HCT116 (cell line): ENCODE data around the gene LEUTX. TPM values are rescaled to one million over a fixed set of nuclear protein-coding genes. Genes with fewer than 3 reads are reported as not detected.

Source experiments
- ATAC-seq: fragments of 200-7000 bp; cut with Tn5 transposase; 2 replicates; pipeline ENCODE4 v1.9.1; 2020; ENCODE audit warnings: mild to moderate bottlenecking, moderate library complexity
- BruUV-seq: library from RNA; stranded (reverse); fragments of 400-500 nt; replicated peaks from 2 replicates; lab custom pipeline; 2021; lab: Mats Ljungman, UMichigan
- CTCF ChIA-PET: fragments of 300-600 bp; sonication (Branson Sonifier 250); formaldehyde crosslinking; loops from one replicate; lab custom pipeline; 2021; ENCODE audit warnings: antibody characterized with exemption; lab: Charles Lee
- POLR2A ChIA-PET: fragments of 300-600, 350-600 bp; sonication (Branson Sonifier 250); formaldehyde crosslinking; loops from one replicate; lab custom pipeline; 2021; ENCODE audit warnings: antibody characterized with exemption; lab: Charles Lee
- RAD21 ChIA-PET, 2 experiments: fragments of 300-600 bp; sonication (Branson Sonifier 250); formaldehyde crosslinking; loops; one replicate each; lab custom pipeline; 2023; ENCODE audit warnings: low total read pairs in 2 of 2; ENCODE audit not compliant: uncharacterized antibody in 2 of 2, unreplicated experiment in 2 of 2, low non-redundant PET in 1 of 2; lab: Charles Lee
- DNase-seq: peaks from one replicate; pipeline ENCODE4 v3.0.0-alpha.2; 2010; ENCODE audit warnings: low read depth, low spot score
- H2AFZ ChIP-seq: fragments of 200-600 bp; shearing (Covaris generic), sonication (generic); 2 replicates; pipeline ENCODE4 v1.6.1; 2017; ENCODE audit warnings: low read depth, mixed run types, mixed read lengths, antibody characterized with exemption, low read length; ENCODE audit not compliant: poor library complexity, severe bottlenecking
- H3K27ac ChIP-seq: 2 replicates; pipeline ENCODE4 v1.5.1; 2012; ENCODE audit warnings: low read depth, low read length
- H3K27me3 ChIP-seq: fragments of 200-600 bp; sonication (generic); 2 replicates; pipeline ENCODE4 v1.6.1; 2016; ENCODE audit warnings: mixed run types, low read length, mixed read lengths; ENCODE audit not compliant: insufficient read depth
- H3K36me3 ChIP-seq, 2 experiments: fragments of 200-500 bp in 1 of 2; fragments of 200-600 bp in 1 of 2; sonication (Bioruptor generic) in 1 of 2; sonication (generic) in 1 of 2; 2 replicates each; pipeline versions ENCODE4 v1.5.1 to v1.6.1; 2014 to 2016; ENCODE audit warnings: low read length in 2 of 2, inconsistent platforms in 1 of 2, mixed read lengths in 1 of 2, mixed run types in 1 of 2; ENCODE audit not compliant: insufficient read depth in 2 of 2, control insufficient read depth in 1 of 2
- H3K4me1 ChIP-seq, 2 experiments: fragments of 200-600 bp in 1 of 2; sonication (generic) in 1 of 2; 2 replicates each; pipeline versions ENCODE4 v1.5.1 to v1.6.1; 2012 to 2017; ENCODE audit warnings: low read length in 2 of 2, inconsistent platforms in 1 of 2, mild to moderate bottlenecking in 1 of 2, mixed read lengths in 1 of 2, mixed run types in 1 of 2, moderate library complexity in 1 of 2; ENCODE audit not compliant: insufficient read depth in 2 of 2, control insufficient read depth in 1 of 2
- H3K4me2 ChIP-seq: fragments of 200-600 bp; sonication (generic); 2 replicates; pipeline ENCODE4 v1.6.1; 2017; ENCODE audit warnings: mixed run types, low read length, mixed read lengths
- H3K4me3 ChIP-seq, 2 experiments: fragments of 200-600 bp in 1 of 2; sonication (generic) in 1 of 2; replicated peaks in 1 of 2; 2 replicates each; pipeline ENCODE4 v1.5.1; 2011 to 2016; ENCODE audit warnings: low read length in 2 of 2, control low read depth in 1 of 2, low read depth in 1 of 2, mild to moderate bottlenecking in 1 of 2, mixed read lengths in 1 of 2, mixed run types in 1 of 2
- H3K79me2 ChIP-seq: fragments of 200-600 bp; sonication (generic); 2 replicates; pipeline ENCODE4 v1.6.1; 2017; ENCODE audit warnings: mild to moderate bottlenecking, mixed run types, low read length, moderate library complexity, mixed read lengths; ENCODE audit not compliant: insufficient read depth
- H3K9ac ChIP-seq: fragments of 200-600 bp; sonication (generic); 2 replicates; pipeline ENCODE4 v1.6.1; 2016; ENCODE audit warnings: low read length, mixed read lengths
- H3K9me2 ChIP-seq: fragments of 200-600 bp; sonication (generic), shearing (Covaris generic); 2 replicates; pipeline ENCODE4 v1.6.1; 2017; ENCODE audit warnings: mixed run types, mild to moderate bottlenecking, moderate library complexity; ENCODE audit not compliant: insufficient read depth
- H3K9me3 ChIP-seq, 2 experiments: fragments of 200-500 bp in 1 of 2; fragments of 200-600 bp in 1 of 2; sonication (Bioruptor generic) in 1 of 2; sonication (generic) in 1 of 2; 2 replicates each; pipeline ENCODE4 v1.6.1; 2014 to 2017; ENCODE audit warnings: low read length in 2 of 2, mixed read lengths in 2 of 2, inconsistent platforms in 1 of 2, low read depth in 1 of 2, mild to moderate bottlenecking in 1 of 2, mixed run types in 1 of 2, moderate library complexity in 1 of 2; ENCODE audit not compliant: control insufficient read depth in 1 of 2, insufficient read depth in 1 of 2
- H4K20me1 ChIP-seq: fragments of 200-600 bp; sonication (generic), shearing (Covaris generic); 2 replicates; pipeline ENCODE4 v1.6.1; 2017; ENCODE audit warnings: mixed run types, mild to moderate bottlenecking, moderate library complexity; ENCODE audit not compliant: insufficient read depth
- CBX3 ChIP-seq: IDR thresholded peaks from 2 replicates; pipeline ENCODE4 v1.6.1; 2012; ENCODE audit warnings: low read depth
- EGR1 ChIP-seq: IDR thresholded peaks from 2 replicates; pipeline ENCODE4 v1.6.1; 2012; ENCODE audit warnings: low read depth
- ELF1 ChIP-seq: IDR thresholded peaks from 2 replicates; pipeline ENCODE4 v1.6.1; 2012; ENCODE audit warnings: low read depth, borderline replicate concordance
- EZH2phosphoT487 ChIP-seq: fragments of 200-600 bp; IDR thresholded peaks from 2 replicates; pipeline ENCODE4 v1.6.1; 2018; ENCODE audit warnings: antibody characterized with exemption, borderline replicate concordance
- FOSL1 ChIP-seq: IDR thresholded peaks from 2 replicates; pipeline ENCODE4 v1.6.1; 2012; ENCODE audit warnings: low read depth
- JUND ChIP-seq: IDR thresholded peaks from 2 replicates; pipeline ENCODE4 v1.6.1; 2012
- POLR2A ChIP-seq: IDR thresholded peaks from 2 replicates; pipeline ENCODE4 v1.7.0; 2011; ENCODE audit warnings: borderline replicate concordance; ENCODE audit not compliant: insufficient read depth, insufficient read length; ENCODE audit errors: extremely low read depth
- POLR2AphosphoS5 ChIP-seq: IDR thresholded peaks from 2 replicates; pipeline ENCODE4 v1.6.1; 2011; ENCODE audit warnings: mild to moderate bottlenecking, low read depth, low read length, moderate library complexity
- RAD21 ChIP-seq: IDR thresholded peaks from 2 replicates; pipeline ENCODE4 v1.6.1; 2012; ENCODE audit warnings: low read depth, mild to moderate bottlenecking
- SIN3A ChIP-seq: IDR thresholded peaks from 2 replicates; pipeline ENCODE4 v1.6.1; 2012; ENCODE audit warnings: low read depth
- SP1 ChIP-seq: IDR thresholded peaks from 2 replicates; pipeline ENCODE4 v1.6.1; 2012; ENCODE audit warnings: low read depth
- SRF ChIP-seq: IDR thresholded peaks from 2 replicates; pipeline ENCODE4 v1.6.1; 2012; ENCODE audit warnings: low read depth
- TCF7L2 ChIP-seq: IDR thresholded peaks from 2 replicates; pipeline ENCODE4 v1.7.0; 2011; ENCODE audit warnings: borderline replicate concordance, inconsistent platforms; ENCODE audit not compliant: insufficient read depth, insufficient read length; ENCODE audit errors: extremely low read depth
- YY1 ChIP-seq: IDR thresholded peaks from 2 replicates; pipeline ENCODE4 v1.6.1; 2011; ENCODE audit warnings: low read length, low read depth, moderate library complexity, mild to moderate bottlenecking; ENCODE audit not compliant: insufficient replicate concordance; ENCODE audit errors: extremely low read depth
- ZBTB33 ChIP-seq: IDR thresholded peaks from 2 replicates; pipeline ENCODE4 v1.6.1; 2011; ENCODE audit warnings: mild to moderate bottlenecking, low read length, moderate library complexity; ENCODE audit not compliant: insufficient replicate concordance; ENCODE audit errors: extremely low read depth
- ZFX ChIP-seq: fragments of 450-650 bp; IDR thresholded peaks from 2 replicates; pipeline ENCODE4 v1.6.1; 2017
- ZNF274 ChIP-seq: fragments of 200-500 bp; sonication (Bioruptor generic); IDR thresholded peaks from 2 replicates; pipeline ENCODE4 v1.6.1; 2014; ENCODE audit warnings: mild to moderate bottlenecking, low read depth, low read length, inconsistent platforms
- intact Hi-C: fragments of 100-400 bp; cut with micrococcal nuclease; formaldehyde crosslinking; loops from 2 replicates; pipeline ENCODE4 v1.10.0; 2022
- total RNA-seq: library from RNA; stranded (reverse); gene quantifications from one replicate; pipeline ENCODE4 v1.2.1, GENCODE V29; 2021; ENCODE audit not compliant: unreplicated experiment
- TF ChIP-seq, protein P1 (sequence below): IDR thresholded peaks from 2 replicates; pipeline ENCODE4 v1.6.1; 2012; ENCODE audit warnings: low read depth
- TF ChIP-seq, protein P2 (sequence below): IDR thresholded peaks from 2 replicates; pipeline ENCODE4 v1.6.1; 2012

Gene LEUTX
- total RNA-seq, 1 experiment from 2014 or later, result not detected

DNA sequence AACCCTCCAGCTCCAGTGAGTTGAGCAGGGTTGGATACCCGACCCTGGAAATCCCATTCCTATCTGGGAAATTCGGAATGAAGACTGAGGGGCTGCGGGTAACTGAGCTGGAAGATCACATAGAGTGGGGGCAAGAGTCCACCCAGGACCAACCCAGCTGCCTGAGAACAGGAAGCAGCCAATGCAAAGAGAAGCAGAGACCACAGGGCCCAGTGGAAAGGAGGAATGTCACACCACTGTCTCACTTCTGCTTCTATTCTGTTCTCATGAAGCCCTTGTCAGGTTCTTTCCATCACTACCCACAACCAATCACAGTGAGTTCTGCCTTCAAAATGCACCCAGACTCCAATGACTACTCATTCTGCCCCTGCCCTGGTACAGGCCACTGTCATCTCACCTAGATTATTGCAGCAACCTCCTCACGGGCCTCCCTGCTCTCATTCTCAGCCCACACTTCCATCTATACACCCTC is 40.0 kb downstream of the LEUTX start (continued):
- TF ChIP-seq ZBTB33 (no peak), ELF1 (no peak), FOSL1 (no peak), ZFX (no peak)

GRCh38 chr19:39819786-39820185 is 41.1 kb downstream of the LEUTX start:
- no peaks in the 10 kb centered on the region for H4K20me1 ChIP-seq
- no peak overlapping the region for H2AFZ ChIP-seq
- ATAC-seq, result no peak
- H3K36me3 ChIP-seq, result no peaks in the 10 kb centered on the region
- no peaks in the 10 kb centered on the region for H3K4me1 ChIP-seq
- H3K9me2 ChIP-seq, result no peaks in the 10 kb centered on the region
- RAD21 ChIA-PET, result no interaction called here
- intact Hi-C loops, result no loop called here
- H3K79me2 ChIP-seq, result no peaks in the 10 kb centered on the region
- no peaks in the 10 kb centered on the region for H3K27me3 ChIP-seq
- H3K9me3 ChIP-seq, result no peaks in the 10 kb centered on the region
- DNase-seq, result no peak
- no peak overlapping the region for H3K4me2 ChIP-seq
- CTCF ChIA-PET, result no interaction called here
- H3K9ac ChIP-seq, result no peak overlapping the region
- POLR2A ChIA-PET, result no interaction called here
- H3K4me3 ChIP-seq, result no peak overlapping the region
- no TSS peak for BruUV-seq
- no peak overlapping the region for H3K27ac ChIP-seq
- TF ChIP-seq EGR1, result no peak
- TF ChIP-seq CBX3, result no peak
- TF ChIP-seq POLR2A, result no peak
- TF ChIP-seq, protein P1, sequence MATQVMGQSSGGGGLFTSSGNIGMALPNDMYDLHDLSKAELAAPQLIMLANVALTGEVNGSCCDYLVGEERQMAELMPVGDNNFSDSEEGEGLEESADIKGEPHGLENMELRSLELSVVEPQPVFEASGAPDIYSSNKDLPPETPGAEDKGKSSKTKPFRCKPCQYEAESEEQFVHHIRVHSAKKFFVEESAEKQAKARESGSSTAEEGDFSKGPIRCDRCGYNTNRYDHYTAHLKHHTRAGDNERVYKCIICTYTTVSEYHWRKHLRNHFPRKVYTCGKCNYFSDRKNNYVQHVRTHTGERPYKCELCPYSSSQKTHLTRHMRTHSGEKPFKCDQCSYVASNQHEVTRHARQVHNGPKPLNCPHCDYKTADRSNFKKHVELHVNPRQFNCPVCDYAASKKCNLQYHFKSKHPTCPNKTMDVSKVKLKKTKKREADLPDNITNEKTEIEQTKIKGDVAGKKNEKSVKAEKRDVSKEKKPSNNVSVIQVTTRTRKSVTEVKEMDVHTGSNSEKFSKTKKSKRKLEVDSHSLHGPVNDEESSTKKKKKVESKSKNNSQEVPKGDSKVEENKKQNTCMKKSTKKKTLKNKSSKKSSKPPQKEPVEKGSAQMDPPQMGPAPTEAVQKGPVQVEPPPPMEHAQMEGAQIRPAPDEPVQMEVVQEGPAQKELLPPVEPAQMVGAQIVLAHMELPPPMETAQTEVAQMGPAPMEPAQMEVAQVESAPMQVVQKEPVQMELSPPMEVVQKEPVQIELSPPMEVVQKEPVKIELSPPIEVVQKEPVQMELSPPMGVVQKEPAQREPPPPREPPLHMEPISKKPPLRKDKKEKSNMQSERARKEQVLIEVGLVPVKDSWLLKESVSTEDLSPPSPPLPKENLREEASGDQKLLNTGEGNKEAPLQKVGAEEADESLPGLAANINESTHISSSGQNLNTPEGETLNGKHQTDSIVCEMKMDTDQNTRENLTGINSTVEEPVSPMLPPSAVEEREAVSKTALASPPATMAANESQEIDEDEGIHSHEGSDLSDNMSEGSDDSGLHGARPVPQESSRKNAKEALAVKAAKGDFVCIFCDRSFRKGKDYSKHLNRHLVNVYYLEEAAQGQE, result no peak
- no peak for TF ChIP-seq SIN3A
- no peak for TF ChIP-seq JUND
- no peak for TF ChIP-seq ELF1
- TF ChIP-seq ZBTB33, result no peak
- no peak for TF ChIP-seq TCF7L2
- no peak for TF ChIP-seq RAD21
- TF ChIP-seq FOSL1, result no peak
- TF ChIP-seq ZNF274, result no peak
- no peak for TF ChIP-seq SP1
- TF ChIP-seq POLR2AphosphoS5, result no peak
- TF ChIP-seq, protein P2, sequence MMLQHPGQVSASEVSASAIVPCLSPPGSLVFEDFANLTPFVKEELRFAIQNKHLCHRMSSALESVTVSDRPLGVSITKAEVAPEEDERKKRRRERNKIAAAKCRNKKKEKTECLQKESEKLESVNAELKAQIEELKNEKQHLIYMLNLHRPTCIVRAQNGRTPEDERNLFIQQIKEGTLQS, result no peak
- TF ChIP-seq EZH2phosphoT487, result no peak
- no peak for TF ChIP-seq YY1
- TF ChIP-seq SRF, result no peak
